Neural progenitor cell (in vitro differentiated cells): ENCODE data around the gene KLC1.

ENCODE experiments used
- EZH2phosphoT487 ChIP-seq: fragments of 200-600 bp; sonication (generic); IDR thresholded peaks from 2 replicates; pipeline ENCODE4 v1.6.1; 2017; ENCODE audit warnings: antibody characterized with exemption
- TF ChIP-seq, protein P1 (sequence below): fragments of 200-600 bp; sonication (generic); IDR thresholded peaks from 2 replicates; pipeline ENCODE4 v1.5.1; 2017; ENCODE audit warnings: antibody characterized with exemption, mild to moderate bottlenecking

- TF ChIP-seq EZH2phosphoT487: no peak
- TF ChIP-seq, protein P1, sequence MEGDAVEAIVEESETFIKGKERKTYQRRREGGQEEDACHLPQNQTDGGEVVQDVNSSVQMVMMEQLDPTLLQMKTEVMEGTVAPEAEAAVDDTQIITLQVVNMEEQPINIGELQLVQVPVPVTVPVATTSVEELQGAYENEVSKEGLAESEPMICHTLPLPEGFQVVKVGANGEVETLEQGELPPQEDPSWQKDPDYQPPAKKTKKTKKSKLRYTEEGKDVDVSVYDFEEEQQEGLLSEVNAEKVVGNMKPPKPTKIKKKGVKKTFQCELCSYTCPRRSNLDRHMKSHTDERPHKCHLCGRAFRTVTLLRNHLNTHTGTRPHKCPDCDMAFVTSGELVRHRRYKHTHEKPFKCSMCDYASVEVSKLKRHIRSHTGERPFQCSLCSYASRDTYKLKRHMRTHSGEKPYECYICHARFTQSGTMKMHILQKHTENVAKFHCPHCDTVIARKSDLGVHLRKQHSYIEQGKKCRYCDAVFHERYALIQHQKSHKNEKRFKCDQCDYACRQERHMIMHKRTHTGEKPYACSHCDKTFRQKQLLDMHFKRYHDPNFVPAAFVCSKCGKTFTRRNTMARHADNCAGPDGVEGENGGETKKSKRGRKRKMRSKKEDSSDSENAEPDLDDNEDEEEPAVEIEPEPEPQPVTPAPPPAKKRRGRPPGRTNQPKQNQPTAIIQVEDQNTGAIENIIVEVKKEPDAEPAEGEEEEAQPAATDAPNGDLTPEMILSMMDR: no peak
These were observed 106.4 kb downstream of the KLC1 start for GRCh38 chr14:103735439-103735814.
